Stimulated activated naive CD8-positive, alpha-beta T cell treated with anti-CD3 and anti-CD28 coated beads, Interleukin-15, Interleukin-2, amounts not matched to agents 100 U/mL and 50 U/mL, for 24 hours (primary cell): ENCODE results near the gene ZNF655.
"Not testable (repeated sequence)": the region's sequence is repeated elsewhere in the genome, so short reads cannot be mapped to it uniquely, and the experiment has no call there.

Experiments used
- ATAC-seq: fragments of 150-1000 bp; cut with Tn5 transposase; one replicate; pipeline ENCODE4 v1.10.0; 2021
- DNase-seq: peaks from one replicate; pipeline ENCODE4 v3.0.0; 2021

Gene ZNF655

DNA sequence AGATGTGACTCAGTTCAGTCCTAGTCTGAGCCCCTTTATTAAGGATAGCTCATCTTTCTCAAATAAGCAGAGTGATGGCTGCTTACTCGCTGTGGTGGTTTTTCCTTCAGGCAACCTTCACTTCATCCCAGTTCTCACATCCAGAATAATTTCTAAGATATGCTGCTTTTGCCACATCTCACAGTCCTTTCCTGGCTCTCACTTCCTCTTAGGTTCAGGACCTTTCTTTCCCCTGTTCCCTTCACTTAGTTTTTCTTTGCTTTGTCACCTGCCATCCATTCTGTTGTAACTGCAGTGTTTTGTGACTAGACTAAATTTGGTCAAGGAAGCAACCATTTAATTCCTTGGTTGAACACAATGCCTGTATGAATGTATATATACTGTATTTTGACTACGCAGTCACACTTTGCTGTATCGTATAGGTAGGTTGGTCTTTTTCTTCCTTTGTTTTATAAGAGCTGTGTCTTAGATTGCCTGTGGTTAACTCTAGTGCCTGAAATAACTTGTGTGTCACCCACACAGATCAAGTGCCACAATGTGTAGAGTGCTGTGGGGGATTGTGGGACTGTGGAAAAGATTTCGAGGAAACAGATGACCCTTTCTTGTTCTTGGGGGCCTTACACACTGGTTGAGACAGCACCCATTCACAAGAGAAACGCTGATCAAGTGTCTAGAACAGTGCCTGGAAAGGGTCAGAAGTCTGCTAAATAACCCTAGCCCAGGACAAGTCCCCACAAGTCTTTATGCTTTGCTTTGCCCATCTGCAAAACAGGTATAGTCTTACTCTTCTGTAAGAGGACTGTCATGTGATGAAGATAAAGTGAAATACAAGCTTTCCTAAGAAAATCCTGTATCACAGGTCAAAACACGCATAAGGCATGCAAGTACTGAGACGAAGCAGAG is 2.6 kb downstream of the ZNF655 start:
- no peak for ATAC-seq
- DNase-seq: no peak

DNA sequence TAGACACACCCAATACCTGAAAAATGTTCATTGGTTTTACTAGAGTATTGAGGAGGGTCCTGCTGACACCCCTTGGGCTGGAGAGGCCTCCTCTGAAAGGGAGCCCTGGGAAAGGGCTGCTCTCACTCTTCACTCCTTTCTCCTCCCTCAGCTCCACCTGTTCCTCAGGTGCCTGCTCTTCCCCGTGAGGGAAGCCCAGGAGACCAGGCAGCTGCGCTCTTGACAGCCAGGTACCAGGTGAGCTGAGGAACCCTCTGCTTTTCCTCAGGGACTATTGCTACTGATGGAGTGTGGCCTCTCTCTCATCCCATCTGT is 3.3 kb downstream of the ZNF655 start:
- no peak for ATAC-seq
- DNase-seq: no peak

DNA sequence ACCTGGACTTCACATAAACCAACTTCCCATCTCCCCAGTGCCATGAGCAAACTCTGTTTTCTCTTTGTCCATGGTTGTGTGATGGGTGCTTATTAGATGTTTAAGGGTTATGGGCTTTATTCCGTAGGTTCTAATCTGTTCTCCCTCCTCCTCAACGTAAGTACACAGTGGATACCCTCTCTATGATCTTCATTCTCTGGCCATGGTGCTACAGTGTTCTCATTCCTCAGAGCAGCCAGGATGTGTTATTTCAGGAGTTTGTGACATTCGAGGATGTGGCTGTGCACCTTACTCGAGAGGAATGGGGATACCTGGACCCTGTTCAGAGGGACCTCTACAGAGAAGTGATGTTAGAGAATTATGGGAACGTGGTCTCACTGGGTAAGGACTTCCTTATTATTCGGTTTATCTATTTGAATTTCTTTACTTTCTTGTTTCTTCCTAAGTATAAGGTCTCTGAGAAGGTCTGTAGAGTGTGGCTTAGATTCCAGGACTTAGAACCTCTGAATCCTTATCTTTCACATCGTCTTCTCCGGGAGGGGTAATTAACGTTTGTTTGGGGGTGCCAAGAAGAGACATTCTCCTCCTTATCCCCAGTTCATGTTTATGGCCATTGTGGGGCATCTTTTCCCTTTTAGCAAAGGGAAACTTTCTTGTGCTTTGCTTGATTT is 3.8 kb downstream of the ZNF655 start:
- ATAC-seq: no peak

DNA sequence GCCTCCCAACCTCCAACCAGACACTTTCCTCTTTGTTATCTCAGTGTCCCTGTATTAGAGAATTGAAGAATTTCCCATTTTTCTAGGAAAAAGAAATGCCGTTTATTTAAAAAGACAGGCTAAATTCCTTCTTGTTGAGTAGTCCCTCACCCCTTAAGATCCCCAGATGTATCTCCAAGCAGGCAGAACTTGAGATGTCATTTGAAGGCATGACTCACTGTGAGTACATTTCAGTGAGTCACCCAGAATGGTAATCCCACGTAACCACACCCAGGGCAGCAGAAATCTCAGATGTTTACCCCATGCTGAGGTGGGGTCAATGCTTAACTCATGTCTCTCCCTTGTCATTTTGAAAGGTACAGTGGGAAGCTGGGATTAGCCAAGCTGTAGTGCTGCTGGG is 4.4 kb downstream of the ZNF655 start:
- peak; percentile 52 for DNase-seq
- peak; percentile 71 for ATAC-seq

More for the DNA sequence above, 3.8 kb downstream of the ZNF655 start:
- DNase-seq: no peak

DNA sequence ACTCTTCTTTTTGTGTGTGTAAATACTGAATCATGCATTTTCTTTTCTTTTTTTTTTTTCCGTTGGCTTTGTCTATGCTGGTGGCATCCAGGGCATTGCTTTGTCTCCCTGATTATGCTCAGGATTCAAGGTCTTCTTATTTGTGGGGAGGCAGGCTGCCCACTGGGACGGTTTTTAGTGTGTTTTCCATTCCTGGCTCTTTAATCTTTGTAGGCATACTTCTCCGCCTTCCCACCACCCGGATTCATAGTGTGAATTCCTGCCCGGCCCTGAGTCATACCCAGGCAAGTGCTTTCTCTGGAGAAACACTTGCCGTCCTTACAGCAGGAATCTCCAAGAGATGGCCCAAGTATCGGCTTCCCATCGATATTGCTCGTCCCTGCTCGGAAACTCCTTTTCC is 5.2 kb downstream of the ZNF655 start:
- ATAC-seq (no peak), DNase-seq (no peak)

DNA sequence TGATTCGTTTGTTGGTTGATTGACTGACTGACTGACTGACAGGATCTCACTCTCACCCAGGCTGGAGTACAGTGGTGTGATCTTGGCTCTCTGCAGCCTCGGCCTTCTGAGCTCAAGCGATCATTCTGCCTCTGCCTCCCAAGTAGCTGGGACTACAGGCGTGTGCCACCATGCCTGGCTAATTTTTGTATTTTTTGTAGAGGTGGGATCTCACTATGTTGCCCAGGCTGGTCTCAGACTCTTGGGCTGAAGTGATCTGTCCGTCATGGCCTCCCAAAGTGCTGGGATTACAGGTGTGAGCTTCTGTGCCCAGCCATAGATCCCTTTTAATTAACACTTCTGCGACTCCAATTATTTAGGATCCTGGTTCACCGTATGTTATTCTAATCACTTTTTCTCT is 10.3 kb downstream of the ZNF655 start:
- DNase-seq, ATAC-seq: not testable (repeated sequence)

DNA sequence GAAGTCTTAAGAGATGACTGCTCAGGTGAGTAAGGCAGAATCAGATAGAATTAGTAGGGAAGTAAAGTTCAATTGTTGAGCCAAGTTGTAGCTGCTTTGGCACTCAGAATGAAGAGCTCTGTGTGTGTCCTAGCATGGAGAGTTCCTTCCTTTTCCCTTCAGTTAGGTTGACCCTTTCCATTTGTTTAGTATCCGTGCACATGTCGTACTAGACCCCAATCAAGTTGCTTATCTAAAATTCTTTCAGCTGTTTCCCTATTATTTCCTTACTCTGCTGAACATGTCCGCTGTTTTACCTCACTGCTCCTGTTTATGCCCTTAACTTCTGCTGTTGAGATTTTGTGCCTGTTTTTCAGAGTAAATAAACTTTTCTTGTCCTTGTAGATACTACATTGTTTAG is 13.3 kb downstream of the ZNF655 start:
- ATAC-seq (no peak), DNase-seq (no peak)

DNA sequence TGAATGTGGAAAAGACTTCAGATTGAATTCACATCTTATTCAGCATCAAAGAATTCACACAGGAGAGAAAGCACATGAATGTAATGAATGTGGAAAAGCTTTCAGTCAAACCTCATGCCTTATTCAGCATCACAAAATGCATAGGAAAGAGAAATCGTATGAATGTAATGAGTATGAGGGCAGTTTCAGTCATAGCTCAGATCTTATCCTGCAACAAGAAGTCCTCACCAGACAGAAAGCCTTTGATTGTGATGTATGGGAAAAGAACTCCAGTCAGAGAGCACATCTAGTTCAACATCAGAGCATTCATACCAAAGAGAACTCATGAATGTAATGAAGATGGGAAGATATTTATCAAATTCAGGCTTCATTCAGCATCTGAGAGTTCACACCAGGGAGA is 14.8 kb downstream of the ZNF655 start:
- DNase-seq: no peak
- ATAC-seq: no peak

DNA sequence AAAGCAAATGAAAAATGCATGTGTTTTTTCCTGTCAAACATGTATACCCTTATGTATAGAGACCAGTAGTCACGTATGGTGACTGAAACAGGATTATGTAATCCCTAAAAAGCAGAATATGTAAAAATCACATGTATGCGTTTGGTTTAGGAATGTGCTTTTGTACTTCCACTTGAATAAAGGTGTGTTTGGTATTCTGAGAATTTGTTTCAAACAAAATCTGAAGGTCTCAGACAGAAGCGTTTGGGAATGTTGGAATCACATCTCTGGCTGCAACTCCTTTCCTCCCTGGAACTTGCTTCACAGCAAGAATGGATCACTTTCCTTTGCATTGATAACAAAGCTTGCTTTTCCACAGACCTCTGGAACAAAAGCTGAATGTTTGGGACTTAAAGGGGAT is 17.8 kb downstream of the ZNF655 start:
- ATAC-seq (no peak), DNase-seq (no peak)

DNA sequence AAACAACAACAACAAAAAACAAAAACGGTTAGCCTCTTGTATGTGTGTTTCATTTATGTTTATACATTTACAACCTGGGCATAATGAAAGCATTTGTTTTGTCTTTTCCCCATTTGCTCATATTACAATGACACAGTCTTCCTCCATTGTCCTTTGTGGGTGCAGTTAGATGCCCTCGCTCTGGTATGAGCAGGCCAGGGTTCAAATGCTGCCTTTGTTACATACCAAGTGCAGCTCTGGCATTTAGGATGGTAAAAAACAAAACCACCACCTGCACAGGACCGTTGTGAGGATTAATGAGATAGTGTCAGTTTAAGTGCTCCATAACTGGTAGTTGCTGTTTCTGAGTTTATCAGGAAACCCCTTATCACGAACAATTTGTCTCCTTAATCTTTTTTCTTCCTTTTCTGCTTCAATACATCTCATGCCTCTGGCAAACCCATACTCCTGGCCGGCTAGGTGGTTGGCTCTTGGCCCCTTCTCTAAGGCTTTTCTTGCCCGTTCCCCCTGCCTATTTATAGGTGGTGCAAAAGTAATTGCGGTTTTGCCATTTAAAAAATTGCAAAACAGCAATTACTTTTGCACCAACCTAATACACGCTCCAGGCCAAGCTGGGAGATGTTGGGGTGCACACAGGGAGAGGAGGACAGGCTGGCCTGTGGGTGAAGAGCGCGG is 21.0 kb downstream of the ZNF655 start:
- no peak for DNase-seq
- no peak for ATAC-seq

DNA sequence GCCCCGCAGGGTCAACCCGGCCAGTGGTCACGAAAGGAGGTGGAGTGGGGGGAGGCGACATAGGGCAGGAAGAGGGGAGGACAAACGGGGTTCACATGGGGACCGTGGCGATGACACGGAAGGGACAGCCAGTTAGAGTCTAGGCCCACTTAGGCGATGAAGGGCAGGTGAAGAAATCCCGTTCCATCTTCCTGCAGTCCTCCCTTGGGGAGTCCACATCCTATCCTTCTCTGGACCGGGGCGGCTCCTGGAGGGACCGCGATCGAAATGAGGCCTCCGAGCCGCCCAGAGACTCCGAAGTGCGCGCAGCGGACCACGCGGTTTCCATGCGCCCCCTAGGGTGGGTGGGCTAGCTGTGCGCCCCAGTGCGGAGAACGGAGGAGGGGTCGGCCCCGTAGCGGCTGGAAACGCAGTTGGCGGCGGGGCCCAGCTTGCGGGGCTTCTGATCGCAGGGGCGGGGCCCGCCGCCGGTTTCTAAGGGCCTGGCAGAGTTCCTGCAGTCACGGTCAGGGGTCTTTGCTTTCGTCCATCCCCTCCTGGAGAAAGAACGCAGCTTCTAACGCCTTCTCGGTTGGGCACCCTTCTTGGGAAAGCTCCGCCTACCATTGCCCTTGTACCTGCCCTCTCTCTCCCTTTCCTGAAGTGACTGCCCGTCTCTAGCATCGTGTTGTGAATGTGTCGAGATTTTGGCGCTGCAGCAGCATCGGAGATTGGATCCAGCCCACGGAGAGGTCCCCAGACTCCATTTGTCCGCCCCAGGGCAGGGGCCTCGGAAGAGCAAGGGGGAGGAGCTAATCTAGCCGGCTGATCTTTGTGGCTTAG is 21.7 kb downstream of the ZNF655 start:
- peak; percentile 69 for DNase-seq
- peak; percentile 76 for ATAC-seq

DNA sequence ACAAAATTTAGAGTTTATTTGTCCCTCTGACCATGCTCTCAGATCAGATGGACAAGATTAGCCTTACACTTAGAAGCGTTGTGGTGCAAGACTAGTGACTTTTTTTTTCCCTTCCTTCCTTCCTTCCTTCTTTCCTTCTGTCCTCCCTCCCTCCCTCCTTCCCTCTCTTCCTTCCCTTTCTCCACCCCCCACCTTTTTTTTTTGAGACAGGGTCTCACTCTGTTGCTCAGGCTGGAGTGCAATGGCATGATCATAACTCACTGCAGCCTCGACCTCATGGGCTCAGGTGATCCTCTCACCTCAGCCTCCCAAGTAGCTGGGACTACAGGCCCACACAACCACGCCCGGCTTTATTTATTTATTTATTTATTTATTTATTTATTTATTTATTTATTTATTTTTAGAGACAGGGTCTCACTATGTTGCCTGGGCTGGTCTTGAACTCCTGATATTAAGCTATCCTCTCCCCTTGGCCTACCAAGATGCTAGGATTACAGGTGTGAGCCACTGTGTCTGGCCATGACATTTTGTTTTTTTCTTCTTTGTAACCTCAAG is 22.4 kb downstream of the ZNF655 start:
- ATAC-seq: not testable (repeated sequence)

DNA sequence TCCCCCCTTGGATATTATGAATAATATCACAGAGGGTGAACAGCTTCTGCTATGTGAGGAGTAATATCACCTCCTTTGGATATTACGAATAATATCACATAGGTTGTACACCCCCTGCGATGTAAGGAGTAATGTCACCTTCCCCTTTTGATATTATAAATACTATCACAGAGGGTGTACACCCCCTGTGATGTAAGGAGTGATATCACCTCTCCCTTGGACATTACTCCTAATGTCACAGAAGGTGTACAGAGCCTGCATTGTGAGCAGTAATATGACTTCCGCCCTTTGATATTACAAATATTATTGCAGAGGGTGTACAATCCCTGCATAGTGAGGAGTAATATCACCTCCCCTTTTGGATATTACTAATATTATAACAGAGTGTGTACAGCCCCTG is 30.4 kb downstream of the ZNF655 start:
- ATAC-seq (peak; percentile 27), DNase-seq (no peak)

More for the DNA sequence above, 22.4 kb downstream of the ZNF655 start:
- DNase-seq: not testable (repeated sequence)

DNA sequence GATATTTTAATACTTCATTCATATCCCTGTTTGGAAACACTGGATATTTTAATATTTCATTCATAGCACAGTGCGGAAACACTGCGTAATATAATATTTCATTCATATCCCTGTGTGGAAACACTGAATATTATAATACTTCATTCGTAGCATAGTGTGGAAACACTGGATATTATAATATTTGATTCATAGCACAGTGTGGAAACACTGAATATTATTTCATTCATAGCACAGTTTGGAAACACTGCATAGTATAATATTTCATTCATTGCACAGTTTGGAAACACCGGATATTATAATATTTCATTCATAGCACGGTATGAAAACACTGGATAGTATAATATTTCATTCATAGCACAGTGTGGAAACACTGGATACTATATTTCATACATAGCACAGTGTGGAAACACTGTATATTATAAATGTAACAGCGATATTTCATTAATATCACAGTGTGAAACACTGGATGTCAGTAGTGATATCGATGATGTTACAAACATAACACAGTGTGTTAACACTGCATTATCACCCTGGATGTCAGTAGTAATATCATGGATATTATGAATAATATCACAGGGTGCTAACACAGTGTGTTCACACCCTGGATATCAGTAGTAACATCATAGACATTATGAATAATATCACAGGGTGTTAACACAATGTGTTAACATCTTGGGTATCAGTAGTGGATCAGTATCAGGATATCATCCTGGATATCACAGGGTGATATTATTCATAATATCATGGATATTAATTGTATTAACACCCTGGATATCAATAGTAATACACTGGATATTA is 36.7 kb downstream of the ZNF655 start:
- ATAC-seq: peak; percentile 58
- no peak for DNase-seq

DNA sequence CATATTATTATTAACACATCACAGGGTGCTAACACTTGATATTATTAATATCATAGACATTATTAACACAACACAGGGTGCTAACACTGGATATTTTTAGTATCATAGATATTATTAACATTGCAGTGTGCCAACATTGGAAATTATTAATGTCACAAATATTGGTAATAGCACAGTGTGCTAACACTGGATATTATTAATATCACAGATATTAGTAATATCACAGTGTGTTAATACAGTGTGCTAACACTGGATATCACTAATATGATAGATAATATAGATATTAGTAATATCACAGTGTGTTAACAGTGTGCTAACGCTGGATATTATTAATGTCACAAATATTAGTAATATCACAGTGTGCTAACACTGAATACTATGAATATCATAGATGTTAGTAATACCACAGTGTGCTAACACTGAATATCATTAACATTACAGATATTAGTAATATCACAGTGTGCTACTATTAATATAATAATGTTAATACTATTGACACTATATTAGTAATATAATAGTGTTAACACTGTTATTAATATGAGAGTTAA is 38.0 kb downstream of the ZNF655 start:
- ATAC-seq: no peak
- DNase-seq: no peak

DNA sequence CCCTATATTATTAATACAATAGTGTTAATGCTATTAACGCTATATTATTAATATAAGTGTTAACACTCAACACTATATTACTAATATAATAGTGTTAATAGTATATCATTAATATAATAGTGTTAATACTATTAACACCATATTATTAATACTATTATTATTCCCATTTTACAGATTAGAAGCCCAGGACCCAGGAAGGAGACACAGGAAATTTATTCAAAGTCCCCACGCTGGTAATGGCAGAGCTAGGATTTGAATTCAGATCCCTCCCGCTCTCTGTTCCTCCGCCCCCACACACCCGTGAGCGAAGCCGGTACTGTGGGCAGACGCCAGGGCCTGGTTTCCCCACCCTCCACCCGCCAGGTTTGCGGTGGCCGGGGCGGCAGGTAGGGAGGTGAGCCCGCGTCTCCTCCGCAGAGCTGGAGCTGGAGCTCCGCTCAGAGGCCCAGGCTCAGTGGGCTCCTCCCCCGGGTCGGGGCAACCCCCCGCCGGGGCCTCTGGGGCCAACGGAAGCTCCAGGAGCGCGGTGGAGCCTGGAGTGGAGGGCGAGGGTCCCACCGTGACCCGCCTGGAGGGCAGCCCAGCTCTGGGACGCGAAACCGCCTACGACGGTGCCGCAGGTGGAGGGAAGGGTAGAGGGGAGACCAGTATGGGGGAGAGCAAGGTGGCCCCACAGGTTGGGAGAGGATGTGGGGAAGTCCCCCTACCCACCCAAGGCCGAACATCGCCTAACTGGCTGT is 39.5 kb downstream of the ZNF655 start, which contains the start of gene TMEM225B:
Gene TMEM225B (plus strand): TSS at position 506 of the 740 bp plus-strand sequence. CDS start 6,122 bp downstream, outside the sequence.
- DNase-seq (no peak), ATAC-seq (no peak)

DNA sequence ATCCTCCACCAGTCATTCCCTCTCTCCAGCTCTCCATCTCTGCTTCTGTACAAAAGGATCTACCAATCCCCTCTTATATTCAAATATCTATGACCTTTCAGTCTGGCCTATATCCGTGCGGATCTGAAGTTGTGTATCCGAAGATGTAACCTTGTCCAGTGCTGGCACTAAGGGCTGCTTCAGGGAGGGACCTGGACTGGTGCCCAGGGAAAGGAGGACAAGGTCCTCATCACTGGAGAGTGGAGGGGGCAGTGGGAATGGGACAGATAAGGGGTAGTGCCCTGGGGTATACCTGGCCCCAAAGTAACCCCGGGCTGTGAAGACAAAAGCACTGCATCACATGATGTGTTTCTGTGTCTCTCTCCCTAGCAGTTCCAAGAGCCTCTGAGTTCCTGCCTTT is 41.4 kb downstream of the ZNF655 start:
- DNase-seq (no peak), ATAC-seq (no peak)

DNA sequence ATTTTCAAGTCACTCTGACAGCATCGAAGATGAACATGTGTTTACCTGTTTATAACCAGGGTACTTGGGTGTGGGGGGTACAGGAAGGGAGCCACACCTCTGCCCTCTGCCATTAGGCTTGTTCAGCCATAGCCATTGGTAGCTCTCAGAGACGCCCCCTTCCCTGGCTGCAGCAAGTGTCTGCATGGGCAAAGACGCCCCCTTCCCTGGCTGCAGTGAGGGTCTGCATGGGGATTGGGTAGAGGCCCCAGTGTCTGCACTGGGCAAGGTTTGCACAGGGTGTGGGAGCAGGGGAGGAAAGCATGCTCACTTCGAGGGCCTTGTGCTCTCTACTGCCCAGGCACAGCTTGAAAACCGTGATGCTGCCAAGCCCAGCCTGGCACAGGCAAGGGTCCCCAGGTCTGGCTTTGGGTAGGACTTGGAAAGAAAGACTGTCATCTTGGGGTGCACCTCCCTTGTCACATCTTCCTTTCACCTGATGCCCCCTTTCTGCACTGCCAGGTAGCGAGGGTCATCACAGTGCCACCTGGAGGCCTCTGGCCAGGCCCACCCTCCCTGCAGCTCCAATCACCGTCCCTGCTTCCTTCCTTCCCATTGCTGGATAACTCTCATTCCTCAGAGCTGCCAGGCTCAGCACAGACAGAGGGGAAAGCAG is 43.3 kb downstream of the ZNF655 start:
- no peak for ATAC-seq

DNA sequence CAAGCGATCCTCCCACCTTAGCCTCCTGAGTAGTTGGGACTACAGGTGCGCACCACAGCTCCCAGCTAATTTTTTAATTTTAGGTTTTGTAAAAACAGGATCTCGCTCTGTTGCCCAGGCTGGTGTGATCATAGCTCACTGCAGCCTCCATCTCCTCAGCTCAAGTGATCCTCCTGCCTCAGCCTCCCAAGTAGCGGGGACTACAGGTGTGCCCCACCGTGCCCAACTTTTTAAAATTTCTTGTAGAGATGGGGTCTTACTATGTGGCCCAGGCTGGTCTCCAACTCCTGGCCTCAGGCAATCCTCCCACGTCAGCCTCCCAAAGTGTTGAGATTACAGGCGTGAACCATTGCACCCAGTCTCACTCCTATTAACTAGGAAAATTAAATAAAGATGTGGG is 47.1 kb downstream of the ZNF655 start:
- no peak for ATAC-seq
- no peak for DNase-seq

More for the DNA sequence above, 43.3 kb downstream of the ZNF655 start:
- DNase-seq: no peak
